MV-4-11 (cell line): ENCODE results near the gene JAKMIP1.
"Not testable (repeated sequence)": the region's sequence is repeated elsewhere in the genome, so short reads cannot be mapped to it uniquely, and the experiment has no call there.

Experiments used
- DNase-seq: peaks from one replicate; lab custom pipeline; 2025; lab: John Stamatoyannopoulos, UW

JAKMIP1 gene

GRCh38 chr4:6013564-6013963, 186.8 kb downstream of the JAKMIP1 start:
- no peak for DNase-seq

DNA sequence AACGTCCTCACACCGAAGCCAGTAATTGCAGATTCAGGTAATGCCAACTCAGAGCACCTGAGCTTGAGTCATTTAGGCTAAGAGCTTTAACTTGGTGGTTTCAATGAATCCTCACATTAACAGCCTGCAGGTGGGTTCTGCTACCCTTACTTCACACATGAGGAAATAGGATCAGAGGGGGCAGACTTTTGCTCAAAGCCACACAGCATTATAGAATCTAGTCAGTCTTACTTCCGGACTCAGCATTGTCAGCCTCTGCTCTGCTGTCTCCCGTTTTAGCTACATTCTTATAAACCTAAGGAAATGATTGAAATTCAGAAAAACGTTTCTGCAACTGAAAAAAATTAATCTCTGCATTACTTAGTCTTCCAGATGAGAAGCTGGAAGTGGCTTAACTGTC, 188.1 kb downstream of the JAKMIP1 start:
- DNase-seq: no peak

GRCh38 chr4:6011686-6012085, 188.7 kb downstream of the JAKMIP1 start:
- no peak for DNase-seq

GRCh38 chr4:6011271-6011671, 189.1 kb downstream of the JAKMIP1 start:
- no peak for DNase-seq

- no peak for DNase-seq
Measured at GRCh38 chr4:6010789-6011188, 189.6 kb downstream of the JAKMIP1 start.

- DNase-seq: no peak
Measured at GRCh38 chr4:6009452-6009851, 190.9 kb downstream of the JAKMIP1 start.

DNA sequence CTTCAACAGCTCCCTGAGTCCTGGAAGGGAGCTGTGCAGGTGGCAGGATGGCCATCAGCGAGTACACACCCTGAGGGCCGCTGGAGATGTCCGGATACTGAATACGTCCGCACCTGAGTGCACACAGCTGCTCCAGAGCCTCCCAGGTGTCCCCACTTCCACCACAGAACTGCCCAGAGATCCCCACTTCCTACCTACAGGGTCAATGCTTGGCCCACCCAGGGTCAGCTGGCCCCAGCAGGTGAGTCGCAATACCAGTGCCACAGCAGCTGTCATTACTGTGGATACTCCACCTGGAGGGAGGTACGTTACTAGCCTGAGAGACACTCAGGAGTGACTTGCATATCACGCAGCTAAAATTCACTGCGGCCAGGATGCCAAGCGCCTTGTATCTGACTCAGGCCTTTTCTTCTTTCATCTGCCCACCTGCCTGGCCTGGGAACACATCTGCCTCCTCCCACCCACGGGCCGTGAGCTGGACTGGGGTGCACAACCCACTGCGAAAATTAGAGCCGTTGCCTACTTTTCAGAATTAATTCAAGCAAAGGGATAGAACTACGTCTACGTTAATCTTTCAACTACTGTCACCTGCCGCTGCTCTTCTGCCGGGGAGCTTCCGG, 191.5 kb downstream of the JAKMIP1 start:
- no peak for DNase-seq

GRCh38 chr4:6008092-6008551, 192.2 kb downstream of the JAKMIP1 start:
- DNase-seq: no peak

DNA sequence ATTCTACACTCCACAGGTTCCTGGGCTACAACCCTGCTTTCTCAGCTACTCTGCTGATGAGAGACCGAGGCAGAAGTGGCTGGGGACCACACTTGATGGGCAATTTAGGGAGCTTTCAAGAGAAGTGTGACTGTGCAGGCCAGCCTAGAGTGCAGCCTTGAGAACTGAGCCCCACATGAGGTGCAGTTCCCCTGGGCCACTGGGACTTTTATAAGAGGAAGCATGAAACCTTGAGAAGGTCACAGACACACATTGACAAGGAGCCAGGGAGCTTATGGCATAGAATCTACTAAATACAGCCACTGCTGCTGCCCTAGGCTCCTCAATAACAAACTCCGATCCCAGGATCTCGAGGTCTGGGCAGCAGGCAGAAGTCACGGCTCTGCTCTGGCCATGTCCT, 195.2 kb downstream of the JAKMIP1 start:
- no peak for DNase-seq

DNA sequence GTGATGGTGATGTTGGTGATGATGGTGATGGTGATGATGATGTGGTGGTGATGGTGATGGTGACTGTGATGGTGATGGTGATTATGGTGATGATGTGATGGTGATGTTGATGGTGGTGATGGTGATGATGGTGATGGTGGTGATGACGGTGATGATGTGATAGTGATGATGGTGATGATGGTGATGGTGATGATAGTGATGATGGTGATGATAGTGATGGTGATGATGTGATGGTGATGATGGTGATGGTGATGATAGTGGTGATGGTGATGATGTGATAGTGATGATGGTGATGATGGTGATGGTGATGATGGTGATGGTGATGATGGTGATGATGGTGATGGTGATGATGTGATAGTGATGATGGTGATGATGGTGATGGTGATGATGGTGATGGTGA, 196.9 kb downstream of the JAKMIP1 start:
- not testable (repeated sequence) for DNase-seq

- DNase-seq: no peak
Measured at GRCh38 chr4:6002926-6003325, 197.4 kb downstream of the JAKMIP1 start.

DNA sequence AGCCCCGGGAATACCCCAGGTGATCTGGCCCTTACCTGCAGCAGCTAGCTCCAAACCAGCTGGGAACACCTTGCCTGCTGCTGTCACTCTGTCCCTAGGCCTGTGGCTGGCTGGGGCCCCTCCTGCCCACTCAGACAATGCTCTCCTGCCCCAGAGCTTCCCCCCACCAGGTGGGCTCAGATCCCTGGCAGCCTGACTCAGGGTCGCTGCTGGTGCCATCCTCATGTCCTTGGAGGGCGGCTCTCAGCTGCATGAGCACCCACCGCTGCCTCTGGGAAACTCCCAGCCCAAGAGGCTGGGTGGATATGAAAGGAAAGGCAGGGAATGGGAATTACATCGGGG, 197.9 kb downstream of the JAKMIP1 start:
- no peak for DNase-seq

DNA sequence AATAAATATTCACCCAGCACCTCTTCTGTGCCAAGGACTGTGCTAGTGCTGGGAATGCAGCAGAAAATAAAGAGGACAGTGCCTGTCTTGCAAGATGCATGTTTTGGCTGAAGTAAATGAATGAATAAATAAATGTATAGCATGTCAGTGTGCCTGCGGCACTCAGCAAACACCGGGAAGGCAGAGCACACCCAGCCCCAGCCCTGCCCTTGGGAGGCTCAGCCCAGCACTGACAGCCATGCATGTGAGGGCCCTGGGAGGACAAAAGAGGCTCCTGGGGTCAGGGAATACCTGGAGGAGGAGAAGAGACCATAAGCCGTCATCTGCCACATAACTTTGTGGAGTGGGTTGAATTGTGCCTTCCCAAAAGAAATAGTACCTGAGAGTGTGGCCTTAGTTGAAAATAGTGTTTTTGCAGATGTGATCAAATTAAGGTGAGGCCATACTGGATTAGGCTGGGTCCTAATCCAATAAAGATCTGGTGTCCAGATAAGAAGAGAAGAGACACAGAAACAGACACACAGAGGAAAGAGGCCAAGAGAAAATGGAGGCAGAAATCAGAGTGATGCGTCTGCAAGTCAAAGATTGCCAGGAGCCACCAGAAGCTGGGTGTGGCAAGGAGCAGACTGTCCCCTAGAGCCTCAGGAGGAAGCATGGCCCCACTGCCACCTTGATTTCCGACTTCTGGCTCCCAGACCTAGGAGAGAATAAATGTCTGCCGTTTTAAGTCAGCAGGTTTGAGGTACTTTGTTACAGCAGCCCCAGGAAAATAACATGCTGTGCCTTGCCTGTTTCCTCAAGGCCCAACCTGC, 198.5 kb downstream of the JAKMIP1 start:
- no peak for DNase-seq

- DNase-seq: no peak
Measured at GRCh38 chr4:5999830-6000365, 200.5 kb downstream of the JAKMIP1 start.

DNA sequence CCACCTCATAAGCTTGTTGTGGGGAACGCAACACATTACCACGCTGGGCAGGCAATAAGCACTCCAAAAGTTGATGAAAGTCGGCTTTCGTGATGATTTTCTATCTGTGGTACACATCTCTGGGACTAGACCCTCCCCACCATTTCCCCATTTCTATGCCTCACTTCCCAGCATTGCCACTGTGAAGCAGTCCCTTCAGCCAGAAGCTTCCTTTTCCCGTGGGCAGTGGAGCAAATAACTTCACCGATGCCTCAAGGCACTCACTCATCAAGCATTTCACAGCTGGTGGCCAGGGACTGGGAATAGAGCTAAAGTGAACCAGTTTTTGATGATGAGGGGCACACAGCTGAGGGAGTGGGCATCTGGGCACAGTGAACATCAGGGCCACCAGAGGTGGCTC, 201.0 kb downstream of the JAKMIP1 start:
- no peak for DNase-seq

- DNase-seq: peak; percentile 20
Measured at GRCh38 chr4:5998333-5998936, 201.9 kb downstream of the JAKMIP1 start.

DNA sequence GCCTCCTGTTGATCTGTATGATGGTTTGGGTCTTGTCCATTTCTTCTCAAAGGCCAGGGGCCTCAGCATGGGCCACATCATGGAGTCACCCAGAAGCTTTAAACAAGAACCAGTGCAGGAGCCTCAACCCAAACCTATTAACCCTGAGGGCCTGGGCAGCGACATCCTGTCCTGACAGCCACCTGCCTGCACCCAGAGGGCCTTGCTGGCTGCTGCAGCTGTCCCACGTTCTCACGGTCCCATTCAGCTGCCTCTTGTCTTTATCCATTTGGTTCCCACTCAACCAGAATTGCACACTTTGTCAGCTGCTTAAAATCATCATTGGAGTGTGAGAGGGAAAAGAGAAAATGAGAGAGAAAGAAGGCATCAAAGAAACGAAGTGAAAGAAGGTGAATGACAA, 203.7 kb downstream of the JAKMIP1 start:
- DNase-seq: no peak

GRCh38 chr4:5995901-5996623, 204.3 kb downstream of the JAKMIP1 start:
- no peak for DNase-seq

DNA sequence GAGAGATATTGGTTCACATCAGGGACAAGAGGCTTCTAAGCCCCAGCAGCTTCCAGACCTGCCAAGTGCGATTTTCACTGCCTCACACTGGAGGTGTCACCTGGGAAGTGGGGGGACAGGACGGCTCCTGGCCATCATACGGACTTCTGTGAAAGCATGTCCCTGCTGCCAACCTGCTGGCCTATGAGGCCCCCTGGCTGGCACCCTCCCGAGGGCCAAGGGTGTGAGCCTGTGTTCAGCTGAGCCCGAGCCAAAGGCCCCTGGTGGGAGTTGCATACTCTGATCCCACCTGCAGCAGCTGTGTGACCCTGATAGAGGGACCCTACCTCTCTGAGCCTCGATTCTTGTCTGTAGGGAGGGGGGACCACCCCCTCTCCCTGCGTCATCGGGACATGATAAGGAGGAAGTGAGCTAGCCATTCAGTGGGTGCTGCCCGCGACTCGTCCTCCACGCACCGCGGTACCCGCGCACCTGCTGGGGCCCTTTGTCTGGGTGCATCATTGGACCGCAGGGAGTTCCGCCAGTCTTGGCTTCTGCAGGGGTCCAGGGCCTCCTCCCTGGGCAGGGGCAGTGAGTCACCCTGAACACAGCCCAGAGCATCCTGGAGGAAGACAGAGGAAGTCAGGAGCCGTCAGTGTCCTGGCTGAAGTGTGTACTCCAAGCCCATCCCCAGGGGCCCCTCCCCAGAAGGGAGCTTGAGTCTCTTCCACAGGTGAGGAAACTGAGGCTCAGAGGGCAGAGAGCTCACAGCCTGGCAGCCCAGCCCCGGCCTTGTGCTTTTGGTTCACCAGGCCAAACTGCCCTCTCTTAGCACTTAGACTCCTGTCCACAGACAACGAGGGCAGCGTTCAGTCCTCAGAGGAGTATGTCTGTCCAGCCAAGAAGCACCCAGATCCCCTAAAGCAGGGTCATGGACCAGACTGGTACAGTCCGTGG, 206.2 kb downstream of the JAKMIP1 start:
- DNase-seq: no peak

- DNase-seq: not testable (repeated sequence)
Measured at GRCh38 chr4:5993346-5993745, 207.0 kb downstream of the JAKMIP1 start.

GRCh38 chr4:5992828-5993321, 207.5 kb downstream of the JAKMIP1 start:
- no peak for DNase-seq
